Spinal cord (tissue), 10 donors: ENCODE results near the gene SPINT1. TPM values are rescaled to one million over a fixed set of nuclear protein-coding genes. Genes with fewer than 3 reads are reported as not detected.

Experiments
- DNase-seq, 6 donors: peaks; one replicate each; pipeline versions ENCODE4 v3.0.0 to v3.0.0-alpha.2; 2013 to 2015; ENCODE audit warnings: low spot score in 6 of 6, low read depth in 4 of 6
- H3K27ac ChIP-seq: one replicate; pipeline ENCODE4 v1.5.1; 2013; ENCODE audit warnings: low read depth, low read length, control low read depth
- H3K27me3 ChIP-seq: one replicate; pipeline ENCODE4 v1.6.1; 2013; ENCODE audit warnings: low read length; ENCODE audit not compliant: control insufficient read depth, insufficient read depth
- H3K36me3 ChIP-seq: one replicate; pipeline ENCODE4 v1.6.1; 2013; ENCODE audit warnings: low read length; ENCODE audit not compliant: control insufficient read depth, insufficient read depth
- H3K4me1 ChIP-seq: one replicate; pipeline ENCODE4 v1.6.1; 2013; ENCODE audit warnings: low read length; ENCODE audit not compliant: control insufficient read depth, insufficient read depth
- H3K4me3 ChIP-seq: one replicate; pipeline ENCODE4 v1.5.1; 2013; ENCODE audit warnings: low read depth, low read length, control low read depth
- H3K9me3 ChIP-seq: one replicate; pipeline ENCODE4 v1.6.1; 2013; ENCODE audit warnings: low read length; ENCODE audit not compliant: control insufficient read depth, insufficient read depth
- WGBS: methylation state at CpG from one replicate; pipeline ENCODE4 v1.1.5; 2013; ENCODE audit warnings: missing lambda C conversion rate; ENCODE audit not compliant: insufficient coverage; 5-methylcytosine and 5-hydroxymethylcytosine counted together
- polyA plus RNA-seq, 2 donors: library from polyadenylated mRNA; unstranded; fragments of 120-200 nt; gene quantifications; one replicate each; pipeline ENCODE4 v1.2.1, GENCODE V29; 2013; ENCODE audit not compliant: insufficient read length in 2 of 2
- total RNA-seq, 2 donors: library from RNA; depleted of rRNA in 1 of 2; stranded (reverse); fragments of 120-200 nt in 1 of 2; fragments of >200 nt in 1 of 2; gene quantifications; one replicate each; pipeline versions ENCODE4 v1.2.3 to v1.2.4, GENCODE V29; 2013 to 2014
- donor health status: healthy.

The SPINT1 gene
- total and polyA plus RNA-seq, 4 donors: 2.9 to 4.5 (median 3.7) TPM

DNA sequence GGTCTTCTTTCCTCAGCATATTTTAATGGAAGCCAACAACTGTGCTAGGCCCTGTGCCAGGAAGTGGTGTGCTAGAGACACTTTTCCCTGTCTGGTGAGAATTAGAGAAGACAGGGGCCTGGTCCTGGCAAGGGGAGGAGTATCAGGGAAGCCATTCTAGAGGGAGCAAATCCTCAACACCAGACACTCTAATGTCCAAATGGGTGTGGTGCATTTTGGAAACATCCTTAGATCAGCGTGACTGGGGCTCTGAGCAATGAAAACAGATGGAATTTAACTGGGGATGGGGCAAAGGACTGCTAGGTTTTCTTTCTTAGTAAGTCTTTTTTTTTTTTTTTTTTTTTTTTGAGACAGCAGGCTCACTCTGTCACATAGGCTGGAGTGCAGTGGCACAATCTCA lies 42.7 kb downstream of the SPINT1 start:
- Histone ChIP-seq H3K27me3 (no peaks in the 10 kb centered on the region), H3K9me3 (no peaks in the 10 kb centered on the region), H3K4me3 (no peak overlapping the region), H3K4me1 (no peaks in the 10 kb centered on the region), H3K36me3 (no peaks in the 10 kb centered on the region), H3K27ac (no peak overlapping the region)
- DNase-seq: no peak
- no CpG with 5 or more reads among the region's 1 CpG for WGBS

DNA sequence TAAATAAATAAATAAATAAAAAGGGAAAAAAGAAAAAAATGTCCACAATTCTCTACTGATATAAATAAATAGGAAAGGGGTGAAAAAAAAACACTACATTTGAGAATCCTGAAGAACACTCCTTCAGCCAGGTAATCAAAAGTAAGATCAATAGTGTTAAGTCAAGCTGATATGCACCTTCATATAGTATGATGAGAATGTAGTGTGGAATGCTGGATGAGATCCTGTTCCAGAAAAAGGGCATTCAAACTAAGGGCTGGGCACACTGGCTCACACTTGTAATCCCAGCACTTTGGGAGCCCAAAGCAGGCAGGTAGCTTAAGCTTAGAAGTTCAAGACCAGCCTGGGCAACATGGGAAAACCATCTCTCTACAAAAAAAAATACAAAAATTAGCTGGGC lies 45.3 kb downstream of the SPINT1 start:
- H3K9me3 ChIP-seq: no peaks in the 10 kb centered on the region
- no peak for DNase-seq
- H3K27me3 ChIP-seq: no peaks in the 10 kb centered on the region
- H3K36me3 ChIP-seq: no peaks in the 10 kb centered on the region
- H3K4me1 ChIP-seq: peaks cover 10% of the 10 kb centered on the region
- H3K27ac ChIP-seq: no peak overlapping the region
- no peak overlapping the region for H3K4me3 ChIP-seq

DNA sequence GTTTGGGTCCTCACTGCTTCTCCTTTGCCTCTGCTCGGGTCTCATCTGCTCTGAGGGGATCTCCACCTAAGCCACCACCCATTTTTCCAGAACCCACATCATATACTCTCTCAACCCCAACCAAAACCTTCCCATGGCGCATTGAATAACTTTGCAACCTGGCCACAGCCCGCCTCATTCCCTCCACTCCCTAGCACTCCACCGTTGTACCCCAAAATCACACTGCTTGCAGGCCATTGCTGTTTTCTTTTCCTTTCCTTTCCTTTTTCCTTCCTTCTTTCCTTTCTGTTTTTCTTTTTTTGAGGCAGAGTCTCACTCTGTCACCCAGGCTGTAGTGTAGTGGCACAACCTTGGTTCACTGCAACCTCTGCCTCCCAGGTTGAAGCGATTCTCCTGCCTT lies 47.3 kb downstream of the SPINT1 start:
- H3K4me3 ChIP-seq: no peak overlapping the region
- H3K36me3 ChIP-seq: peaks cover 5% of the 10 kb centered on the region
- H3K4me1 ChIP-seq: peaks cover 25% of the 10 kb centered on the region
- H3K27ac ChIP-seq: no peak overlapping the region
- DNase-seq: no peak
- WGBS: 82% methylated on average over 4 of the region's 5 CpGs
- no peaks in the 10 kb centered on the region for H3K9me3 ChIP-seq
- no peaks in the 10 kb centered on the region for H3K27me3 ChIP-seq

DNA sequence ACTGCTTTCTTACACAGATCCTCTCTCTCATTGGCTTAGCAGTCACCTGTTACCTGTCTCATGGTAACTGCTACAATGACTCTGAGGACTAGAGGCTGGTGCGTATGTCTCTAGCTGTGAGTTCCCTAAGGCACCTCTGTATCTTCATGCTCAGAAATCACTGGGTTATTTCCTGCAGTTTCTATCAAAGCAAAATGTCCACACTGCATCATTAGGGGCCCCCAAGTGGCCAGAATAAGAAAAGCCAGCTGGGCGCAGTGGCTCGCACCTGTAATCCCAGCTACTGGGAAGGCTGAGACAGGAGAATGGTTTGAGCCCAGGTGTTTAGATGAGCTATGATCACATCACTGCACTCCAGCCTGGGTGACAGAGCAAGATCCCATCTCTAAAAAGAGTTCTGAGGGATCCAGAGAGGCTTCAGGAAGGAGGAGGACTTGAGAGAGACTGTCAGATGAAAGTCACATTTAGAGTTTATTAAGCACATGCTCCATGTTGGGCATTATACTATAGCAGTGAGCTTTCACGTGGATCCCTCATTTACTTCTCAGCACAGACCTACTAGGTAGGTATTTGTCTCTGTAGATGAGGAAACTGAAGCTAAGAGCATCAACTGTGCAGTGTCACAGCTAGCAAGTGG lies 48.1 kb downstream of the SPINT1 start:
- DNase-seq: peak in 2 of 6 donors; percentile 58 to 85
- H3K4me1 ChIP-seq: peaks cover 25% of the 10 kb centered on the region
- no peaks in the 10 kb centered on the region for H3K27me3 ChIP-seq
- H3K36me3 ChIP-seq: peaks cover 13% of the 10 kb centered on the region
- H3K4me3 ChIP-seq: no peak overlapping the region
- H3K27ac ChIP-seq: no peak overlapping the region
- WGBS: 6% methylated on average over 2 of the region's 4 CpGs
- H3K9me3 ChIP-seq: no peaks in the 10 kb centered on the region

DNA sequence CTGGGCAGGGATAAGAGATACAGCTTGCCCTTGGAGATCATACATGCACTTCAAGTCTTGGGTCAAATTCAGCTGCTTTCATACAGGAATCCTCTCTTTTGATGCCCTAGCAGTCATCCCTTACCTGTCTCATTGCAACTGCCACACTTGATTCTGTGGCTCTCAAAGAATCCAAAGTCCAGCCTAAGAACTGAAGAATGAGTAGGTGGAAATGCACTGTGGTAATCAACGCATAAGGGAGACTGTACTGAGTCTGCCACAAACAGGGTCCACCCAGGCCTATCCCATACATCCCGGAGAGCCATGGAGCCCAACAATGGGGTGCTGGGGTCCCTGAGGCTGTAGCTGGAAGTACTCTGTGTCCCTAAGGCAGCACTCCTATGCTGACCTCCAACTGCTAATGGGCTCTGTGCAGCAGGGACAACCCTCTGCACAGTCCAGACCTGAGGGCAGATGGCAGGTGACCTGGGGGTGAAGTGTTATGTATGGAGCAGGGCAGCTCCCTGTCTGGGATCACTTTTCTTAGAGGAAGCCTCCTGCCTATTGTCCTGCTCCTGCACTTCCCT lies 48.7 kb downstream of the SPINT1 start:
- Histone ChIP-seq H3K4me3 (no peak overlapping the region), H3K27ac (no peak overlapping the region), H3K36me3 (peaks cover 13% of the 10 kb centered on the region), H3K4me1 (peaks cover 25% of the 10 kb centered on the region), H3K27me3 (no peaks in the 10 kb centered on the region), H3K9me3 (no peaks in the 10 kb centered on the region)
- DNase-seq: no peak
- WGBS: 90% methylated on average over 2 of the region's 2 CpGs

DNA sequence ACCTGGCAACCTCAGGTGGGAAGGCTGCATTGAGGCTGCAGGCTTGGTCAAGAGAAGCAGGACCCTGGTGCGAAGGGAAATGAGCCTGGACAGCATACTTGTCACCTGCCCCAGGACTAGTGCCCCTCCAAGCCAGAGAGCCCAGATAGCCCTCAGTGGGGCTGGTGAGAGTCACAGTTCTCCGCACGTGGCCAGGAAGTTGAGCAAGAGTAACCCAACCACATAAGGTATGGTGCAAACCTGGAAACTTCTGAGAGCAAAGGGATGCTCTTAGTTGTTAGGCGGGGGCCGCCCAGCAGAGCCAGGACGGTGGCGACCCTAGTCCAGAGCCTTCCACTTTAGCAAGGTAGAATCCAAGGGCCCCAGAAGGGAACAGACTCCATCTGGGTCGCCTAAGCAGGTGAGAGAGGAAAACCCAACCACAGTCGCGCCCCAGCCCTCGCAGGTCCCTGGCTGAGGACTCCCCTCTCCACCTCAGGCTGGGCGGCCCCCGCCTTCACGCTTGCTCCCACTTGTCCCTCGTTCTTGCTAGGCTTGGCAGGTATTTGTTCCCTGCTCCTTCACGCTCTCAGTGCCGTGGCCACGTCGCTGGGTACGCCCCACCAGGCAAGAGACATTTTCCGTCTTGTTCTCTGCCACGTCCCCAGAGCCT lies 49.3 kb downstream of the SPINT1 start:
- no peaks in the 10 kb centered on the region for H3K9me3 ChIP-seq
- no peaks in the 10 kb centered on the region for H3K27me3 ChIP-seq
- H3K27ac ChIP-seq: no peak overlapping the region
- peak overlapping the region; percentile 87 for H3K4me3 ChIP-seq
- WGBS: 83% methylated on average over 20 of the region's 22 CpGs
- peaks cover 25% of the 10 kb centered on the region for H3K4me1 ChIP-seq
- DNase-seq: no peak
- H3K36me3 ChIP-seq: peaks cover 19% of the 10 kb centered on the region

DNA sequence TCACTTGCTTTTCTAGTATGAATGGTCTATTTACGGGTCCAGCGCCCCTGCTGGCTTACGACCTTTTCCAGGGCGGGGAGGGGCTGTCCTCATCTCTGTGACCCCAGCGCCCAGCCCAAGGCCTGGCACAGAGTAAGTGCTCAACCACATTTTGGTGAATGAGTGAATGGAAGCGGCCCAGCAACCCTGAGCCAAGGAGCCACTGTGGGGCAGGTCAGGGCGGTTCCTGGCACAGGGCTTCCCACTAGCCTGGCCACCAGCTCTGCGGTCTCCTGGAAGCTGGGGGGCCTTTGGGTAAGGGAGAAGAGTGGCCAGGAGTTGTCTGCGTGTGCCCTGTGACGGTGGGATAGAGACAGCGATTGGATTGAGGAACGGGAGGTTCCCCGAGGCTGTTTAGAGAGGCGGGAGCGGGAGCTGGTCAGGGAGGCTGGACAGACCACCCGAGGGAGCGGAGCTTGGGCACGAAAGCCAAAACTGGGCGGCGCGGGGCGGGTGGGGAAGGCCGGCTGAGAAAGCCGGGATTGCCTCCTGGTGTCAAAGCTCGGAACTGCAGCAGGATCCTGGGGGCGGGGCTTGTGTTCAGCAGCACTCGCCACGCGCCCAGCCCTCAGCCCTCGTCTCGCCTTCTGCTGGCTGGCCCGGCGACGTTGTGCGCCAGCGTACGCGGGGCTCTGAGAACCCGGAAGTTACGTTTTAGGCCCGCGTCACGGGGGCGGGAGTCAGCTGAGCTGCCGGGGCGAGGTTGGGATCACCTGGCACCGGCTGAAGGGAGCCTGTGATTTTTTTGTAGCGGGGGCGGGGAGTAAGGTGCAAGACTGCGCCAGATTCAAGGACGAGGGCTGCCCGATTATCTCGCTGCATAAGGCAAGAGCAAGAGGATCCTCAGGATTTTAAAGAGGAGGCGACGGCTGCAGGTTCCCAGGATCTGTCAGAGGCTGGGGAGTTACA lies 50.2 kb downstream of the SPINT1 start, which contains the start of gene VPS18:
VPS18 (plus strand) TSS at position 718 of the 948 bp plus-strand sequence. CDS start 319 bp downstream, outside the sequence.
- Histone ChIP-seq H3K9me3 (no peaks in the 10 kb centered on the region), H3K4me1 (peaks cover 25% of the 10 kb centered on the region), H3K36me3 (peaks cover 27% of the 10 kb centered on the region), H3K27ac (peak within 1 kb of the TSS; percentile 93), H3K4me3 (peak within 1 kb of the TSS; percentile 87), H3K27me3 (no peaks in the 10 kb centered on the region)
- DNase-seq: peak; percentile 94 to 99 (median 96)
- WGBS: 2% methylated on average over 55 of the region's 55 CpGs

GRCh38 chr15:40894681-40895448 lies 51.0 kb downstream of the SPINT1 start:
- DNase-seq: peak in 2 of 6 donors; percentile 39 to 69
- H3K4me3 ChIP-seq: peak overlapping the region; percentile 87
- H3K27me3 ChIP-seq: no peaks in the 10 kb centered on the region
- peaks cover 36% of the 10 kb centered on the region for H3K36me3 ChIP-seq
- no peaks in the 10 kb centered on the region for H3K9me3 ChIP-seq
- peak overlapping the region; percentile 93 for H3K27ac ChIP-seq
- H3K4me1 ChIP-seq: peaks cover 25% of the 10 kb centered on the region
- under 1% methylated on average over 31 of the region's 33 CpGs for WGBS
